ENCODE measurements around the gene PSTPIP2.

DNA sequence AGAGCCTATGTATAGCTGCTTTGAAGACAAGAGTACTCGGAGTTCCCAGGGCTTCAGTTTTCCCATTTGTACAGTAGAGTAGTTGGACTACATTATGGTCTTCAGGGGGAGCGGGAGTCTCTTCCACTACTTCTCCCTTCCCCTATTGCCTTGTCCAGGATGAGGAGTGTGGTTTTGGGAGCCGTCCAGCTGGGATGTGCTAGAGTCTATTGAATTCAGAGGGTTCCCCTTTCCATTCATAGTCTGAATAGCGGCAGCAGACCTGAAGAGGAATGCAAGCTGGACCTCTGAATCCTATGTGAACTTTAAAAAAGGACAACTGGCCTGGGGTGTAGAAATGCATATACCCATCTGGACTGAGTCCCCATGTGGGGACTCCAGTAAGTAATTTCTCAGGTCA is 61.4 kb downstream of the PSTPIP2 start:
- TF ChIP-seq POLR2A (IDR thresholded peaks at IDR 0.05) (no peak), CTCF (IDR thresholded peaks at IDR 0.05) (no peak)
